ENCODE data around the gene PCSK7.
"Not testable (repeated sequence)": the region's sequence is repeated elsewhere in the genome, so short reads cannot be mapped to it uniquely, and the experiment has no call there.

Gene PCSK7

DNA sequence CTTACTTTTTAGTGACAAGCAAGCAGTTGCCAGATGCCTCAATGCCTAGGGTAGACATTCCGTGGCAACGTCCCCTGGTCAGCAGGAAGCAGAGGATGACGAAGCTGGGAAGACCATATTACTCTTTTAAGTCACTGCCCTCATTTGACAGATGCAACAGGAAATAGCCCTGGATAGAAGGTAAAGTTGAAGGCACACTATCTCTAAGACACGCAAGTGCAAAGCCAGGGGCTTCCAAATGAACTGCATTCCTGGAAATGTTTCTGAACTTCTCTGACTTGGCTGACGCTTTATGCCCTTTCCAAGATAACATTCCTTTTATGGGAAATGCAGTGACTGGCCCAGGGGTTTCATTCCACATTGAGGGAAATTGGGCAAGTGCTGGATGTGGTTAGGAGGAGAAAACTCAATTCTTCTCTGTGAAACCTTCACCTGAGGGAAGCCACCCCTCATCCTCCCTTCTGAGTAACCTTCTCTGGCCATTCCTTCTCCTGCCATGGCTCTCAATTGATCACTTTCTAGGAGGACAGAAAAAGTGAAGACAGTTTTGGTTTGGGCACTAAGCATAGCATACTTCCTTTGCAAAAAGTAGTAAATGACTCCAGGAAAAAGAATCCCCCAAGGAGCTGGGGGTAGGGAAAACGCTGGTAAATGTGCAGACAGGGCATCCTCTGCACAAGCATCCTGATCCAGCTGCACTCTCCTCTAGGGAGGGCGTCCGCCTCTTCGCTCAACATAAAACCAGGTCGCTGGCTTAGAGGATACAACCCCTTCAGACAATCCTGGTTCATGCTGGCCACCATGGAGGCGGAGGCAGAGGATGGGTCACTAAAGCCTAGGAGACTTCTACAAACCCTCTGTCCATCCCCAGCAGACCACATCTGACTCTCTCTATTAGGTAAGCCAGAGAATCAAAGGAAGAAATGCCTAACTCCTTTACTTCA lies 14.5 kb downstream of the PCSK7 start:
- no peak overlapping the region for H3K4me3 ChIP-seq
- H3K36me3 ChIP-seq (ENCODE audit: insufficient read depth, low read length): 0 out of 2 replicates have a peak, but pooled peaks cover 3% of the 10 kb centered on the region

DNA sequence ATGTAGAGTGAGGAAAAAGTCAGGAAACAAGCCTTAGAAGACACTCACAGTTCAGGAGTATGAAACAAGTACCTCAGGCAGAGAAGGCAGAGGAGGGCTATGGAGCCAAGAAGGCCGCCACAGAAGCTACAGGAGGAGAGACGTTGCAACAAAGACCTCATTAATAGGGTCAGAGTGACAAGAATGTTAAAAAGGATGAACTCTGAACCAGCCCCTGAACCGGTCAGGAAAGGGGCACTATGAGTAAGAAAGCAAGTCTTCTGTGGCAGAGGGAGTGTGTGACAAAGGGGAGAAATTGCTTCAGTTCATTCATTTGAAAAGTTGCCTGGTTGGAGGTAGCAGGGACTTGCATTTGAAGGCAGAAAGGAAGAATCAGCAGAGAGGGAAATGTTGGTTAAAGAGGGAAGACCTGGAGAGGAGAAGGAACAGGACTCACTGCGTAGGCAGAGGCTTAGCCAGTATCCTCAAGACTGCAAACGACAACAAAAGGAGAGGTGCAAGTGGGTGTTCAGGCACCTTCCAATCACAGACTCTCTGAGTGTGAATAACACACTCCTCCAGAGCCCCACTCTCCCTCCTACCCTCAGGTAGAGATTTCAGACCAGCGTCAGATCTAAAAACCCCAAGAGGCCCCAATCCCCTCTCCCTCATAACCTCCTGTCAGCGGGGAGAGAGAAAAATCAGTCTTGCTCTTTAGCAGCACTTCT lies 17.3 kb downstream of the PCSK7 start:
- H3K9me3 ChIP-seq (ENCODE audit: low read depth, low read length): no peaks in the 10 kb centered on the region
- DNase-seq (ENCODE audit: low read depth, low spot score): no peak
- no peak overlapping the region for H3K9ac ChIP-seq (ENCODE audit: insufficient read length)
- no peak for TF ChIP-seq POLR2AphosphoS5 (IDR thresholded peaks at IDR 0.05; ENCODE audit: borderline replicate concordance, low read depth, low read length)
- TF ChIP-seq EZH2 (IDR thresholded peaks at IDR 0.05): no peak
- TF ChIP-seq FOXP2 (optimal IDR thresholded peaks at IDR 0.05; ENCODE audit: control extremely low read depth, extremely low read length, insufficient read depth): no peak
- no peak overlapping the region for H3K4me3 ChIP-seq
- H3K27ac ChIP-seq: no peak overlapping the region
- 0 out of 2 replicates have a peak, but pooled peaks cover 3% of the 10 kb centered on the region for H3K36me3 ChIP-seq (ENCODE audit: insufficient read depth, low read length)

More for the DNA sequence above, 14.5 kb downstream of the PCSK7 start:
- TF ChIP-seq FOXP2 (optimal IDR thresholded peaks at IDR 0.05; ENCODE audit: control extremely low read depth, extremely low read length, insufficient read depth): no peak
- no peak for TF ChIP-seq EZH2 (IDR thresholded peaks at IDR 0.05)
- no peak for TF ChIP-seq POLR2AphosphoS5 (IDR thresholded peaks at IDR 0.05; ENCODE audit: borderline replicate concordance, low read depth, low read length)
- H3K9me3 ChIP-seq (ENCODE audit: low read depth, low read length): no peaks in the 10 kb centered on the region
- no peak overlapping the region for H3K9ac ChIP-seq (ENCODE audit: insufficient read length)
- no peak overlapping the region for H3K27ac ChIP-seq
- DNase-seq (ENCODE audit: low read depth, low spot score): no peak

DNA sequence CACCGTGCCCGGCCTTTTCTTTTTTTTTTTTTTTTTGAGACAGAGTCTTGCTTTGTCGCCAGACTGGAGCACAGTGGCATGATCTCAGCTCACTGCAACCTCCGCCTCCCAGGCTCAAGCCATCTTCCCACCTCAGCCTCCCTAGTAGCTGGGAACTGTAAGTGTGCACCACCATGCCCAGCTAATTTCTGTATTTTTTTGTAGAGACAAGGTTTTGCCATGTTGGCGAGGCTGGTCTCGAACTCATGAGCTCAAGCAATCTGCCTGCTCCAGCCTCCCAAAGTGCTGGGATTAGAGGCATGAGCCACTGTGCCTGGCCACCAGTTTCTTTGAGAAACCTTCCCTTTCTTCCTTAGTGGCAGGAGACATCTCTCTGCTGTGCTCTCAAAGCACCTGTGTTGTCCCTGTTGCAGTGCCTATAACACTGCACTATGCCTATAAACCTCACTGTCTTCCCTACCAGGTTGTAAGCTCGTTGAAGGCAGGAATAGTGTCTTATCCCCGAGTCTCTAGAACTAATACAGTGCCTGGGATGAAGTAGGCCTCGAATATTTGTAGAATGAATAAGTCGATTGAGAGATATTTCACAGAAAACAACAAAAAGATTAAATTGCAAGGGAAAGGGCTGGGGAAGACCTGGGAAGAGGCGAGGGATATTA lies 19.0 kb downstream of the PCSK7 start:
- Histone ChIP-seq H3K9ac (ENCODE audit: insufficient read length) (no peak overlapping the region), H3K9me3 (ENCODE audit: low read depth, low read length) (no peaks in the 10 kb centered on the region), H3K27ac (no peak overlapping the region), H3K4me3 (no peak overlapping the region), H3K36me3 (ENCODE audit: insufficient read depth, low read length) (no peaks in the 10 kb centered on the region)
- no peak for DNase-seq (ENCODE audit: low read depth, low spot score)
- no peak for TF ChIP-seq POLR2AphosphoS5 (IDR thresholded peaks at IDR 0.05; ENCODE audit: borderline replicate concordance, low read depth, low read length)
- no peak for TF ChIP-seq FOXP2 (optimal IDR thresholded peaks at IDR 0.05; ENCODE audit: control extremely low read depth, extremely low read length, insufficient read depth)
- no peak for TF ChIP-seq EZH2 (IDR thresholded peaks at IDR 0.05)

DNA sequence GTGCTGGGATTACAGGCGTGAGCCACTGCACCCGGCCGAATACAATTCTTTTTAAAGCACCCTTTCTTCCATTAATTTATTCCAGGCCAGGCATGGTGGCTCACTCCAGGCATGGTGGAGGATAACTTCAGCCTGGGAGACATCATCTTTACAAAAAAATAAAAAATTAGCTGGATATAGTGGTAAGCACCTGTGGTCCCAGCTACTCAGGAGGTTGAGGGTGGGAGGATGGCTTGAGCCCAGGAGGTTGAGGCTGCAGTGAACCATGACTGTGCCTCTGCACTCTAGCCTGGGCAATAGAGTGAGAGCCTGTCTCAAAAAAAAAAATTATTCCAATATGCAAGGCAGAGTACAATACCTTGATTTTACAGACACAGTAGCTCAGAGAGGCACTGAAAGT lies 21.3 kb downstream of the PCSK7 start:
- TF ChIP-seq EZH2 (IDR thresholded peaks at IDR 0.05) (no peak), FOXP2 (optimal IDR thresholded peaks at IDR 0.05; ENCODE audit: control extremely low read depth, extremely low read length, insufficient read depth) (no peak), POLR2AphosphoS5 (IDR thresholded peaks at IDR 0.05; ENCODE audit: borderline replicate concordance, low read depth, low read length) (no peak)
- H3K36me3 ChIP-seq (ENCODE audit: insufficient read depth, low read length): no peaks in the 10 kb centered on the region
- no peak overlapping the region for H3K4me3 ChIP-seq
- no peak for DNase-seq (ENCODE audit: low read depth, low spot score)
- no peaks in the 10 kb centered on the region for H3K9me3 ChIP-seq (ENCODE audit: low read depth, low read length)
- no peak overlapping the region for H3K27ac ChIP-seq
- no peak overlapping the region for H3K9ac ChIP-seq (ENCODE audit: insufficient read length)

DNA sequence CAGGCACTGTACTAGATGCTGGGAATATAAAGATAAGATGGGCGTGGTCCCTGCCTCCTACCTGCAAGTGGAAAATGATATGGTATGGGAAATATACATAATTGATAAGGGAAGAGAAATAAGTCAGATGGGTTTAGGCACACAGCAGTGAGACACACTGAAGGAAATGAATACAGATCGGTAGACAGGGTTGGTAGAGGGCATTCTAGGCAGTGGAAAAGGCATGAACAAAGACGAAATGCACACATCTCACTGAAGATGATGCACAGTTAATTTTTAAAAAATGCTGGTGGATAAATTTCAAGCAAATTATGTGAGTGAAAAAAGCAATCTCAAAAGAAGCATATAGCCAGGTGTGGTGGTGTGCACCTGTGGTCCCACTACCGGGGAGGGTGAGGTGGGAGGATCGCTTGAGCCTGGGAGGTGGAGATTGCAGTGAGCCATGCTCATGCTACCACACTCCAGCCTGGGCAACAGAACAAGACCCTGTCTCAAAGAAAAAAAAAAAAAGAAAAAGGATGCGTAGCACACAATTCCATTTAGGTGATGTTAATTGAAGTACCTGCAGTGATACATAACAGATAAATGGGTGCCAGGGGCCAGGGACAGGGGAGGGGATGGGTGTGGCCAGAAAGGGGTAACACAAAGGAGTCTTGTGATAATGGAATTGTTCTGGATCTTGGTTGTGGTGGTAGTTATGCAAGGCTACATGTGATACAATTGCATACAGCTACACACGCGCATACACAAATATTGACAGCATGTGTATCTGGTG lies 22.3 kb downstream of the PCSK7 start:
- H3K9me3 ChIP-seq (ENCODE audit: low read depth, low read length); H3K27ac ChIP-seq: not testable (repeated sequence)

DNA sequence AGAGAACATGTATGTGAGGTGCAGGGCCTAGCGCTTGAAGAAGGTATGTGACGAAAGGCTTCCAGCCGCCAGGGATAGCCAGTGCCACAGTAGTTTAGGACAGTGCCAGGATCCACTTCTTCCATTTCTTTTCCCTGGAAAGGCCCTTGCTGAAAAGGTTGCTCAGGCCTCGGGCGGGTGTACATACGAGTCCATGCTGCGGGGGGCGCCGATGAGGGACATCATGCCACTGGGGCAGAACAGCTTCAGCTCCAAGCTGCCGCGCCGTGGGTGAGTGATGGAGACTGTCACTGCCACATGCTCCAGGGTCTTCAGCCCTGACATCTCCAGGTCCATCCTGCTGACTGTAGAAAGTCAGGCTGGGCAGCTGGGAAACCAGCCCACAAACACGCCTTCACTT lies 23.2 kb downstream of the PCSK7 start:
- not testable (repeated sequence) for H3K9ac ChIP-seq (ENCODE audit: insufficient read length); H3K4me3 ChIP-seq; H3K27ac ChIP-seq; DNase-seq (ENCODE audit: low read depth, low spot score); H3K9me3 ChIP-seq (ENCODE audit: low read depth, low read length); H3K36me3 ChIP-seq (ENCODE audit: insufficient read depth, low read length)

More for the DNA sequence above, 22.3 kb downstream of the PCSK7 start:
- H3K4me3 ChIP-seq; H3K36me3 ChIP-seq (ENCODE audit: insufficient read depth, low read length); H3K9ac ChIP-seq (ENCODE audit: insufficient read length); DNase-seq (ENCODE audit: low read depth, low spot score): not testable (repeated sequence)

DNA sequence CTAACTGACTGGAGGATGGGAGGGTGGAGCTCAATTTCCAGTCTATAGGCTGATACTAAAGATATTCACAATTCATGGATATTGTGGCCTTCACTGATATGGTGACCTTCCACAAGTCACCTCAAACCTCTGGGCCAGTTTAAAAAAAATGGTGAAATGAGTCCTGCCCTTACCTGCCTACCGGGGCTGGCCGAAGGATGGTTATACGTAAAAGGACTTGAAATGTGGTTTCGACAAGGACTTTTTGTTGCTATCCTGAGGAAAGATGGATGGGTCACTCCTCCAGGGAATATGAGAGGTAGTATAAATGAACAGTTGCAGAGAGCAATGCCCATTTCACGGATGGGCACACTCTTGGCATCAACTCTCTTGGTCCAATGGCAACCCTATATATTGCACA lies 24.4 kb downstream of the PCSK7 start:
- not testable (repeated sequence) for H3K9me3 ChIP-seq (ENCODE audit: low read depth, low read length); H3K27ac ChIP-seq; H3K36me3 ChIP-seq (ENCODE audit: insufficient read depth, low read length); H3K9ac ChIP-seq (ENCODE audit: insufficient read length); H3K4me3 ChIP-seq; DNase-seq (ENCODE audit: low read depth, low spot score)

DNA sequence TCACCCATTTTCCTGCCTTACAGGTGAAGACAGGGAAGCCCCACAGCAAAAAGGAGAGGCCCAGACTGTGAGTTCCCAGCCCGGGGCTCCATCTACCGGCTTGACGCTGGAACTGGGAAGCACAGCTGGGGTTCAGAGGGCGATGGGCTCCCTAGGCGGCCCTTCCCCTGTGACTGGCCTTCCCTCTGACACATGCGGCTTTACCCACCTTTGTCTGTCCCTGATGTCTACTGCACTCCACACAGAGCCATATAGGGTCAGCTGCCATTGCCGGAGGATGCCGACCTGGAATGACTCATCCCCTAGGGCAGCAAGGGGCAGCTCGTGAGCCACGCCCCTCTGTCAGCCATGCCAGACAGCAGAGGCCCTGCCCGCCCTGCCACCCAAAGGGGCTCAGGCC lies 25.0 kb downstream of the PCSK7 start:
- not testable (repeated sequence) for H3K36me3 ChIP-seq (ENCODE audit: insufficient read depth, low read length); DNase-seq (ENCODE audit: low read depth, low spot score); H3K9me3 ChIP-seq (ENCODE audit: low read depth, low read length); H3K9ac ChIP-seq (ENCODE audit: insufficient read length); H3K27ac ChIP-seq; H3K4me3 ChIP-seq

DNA sequence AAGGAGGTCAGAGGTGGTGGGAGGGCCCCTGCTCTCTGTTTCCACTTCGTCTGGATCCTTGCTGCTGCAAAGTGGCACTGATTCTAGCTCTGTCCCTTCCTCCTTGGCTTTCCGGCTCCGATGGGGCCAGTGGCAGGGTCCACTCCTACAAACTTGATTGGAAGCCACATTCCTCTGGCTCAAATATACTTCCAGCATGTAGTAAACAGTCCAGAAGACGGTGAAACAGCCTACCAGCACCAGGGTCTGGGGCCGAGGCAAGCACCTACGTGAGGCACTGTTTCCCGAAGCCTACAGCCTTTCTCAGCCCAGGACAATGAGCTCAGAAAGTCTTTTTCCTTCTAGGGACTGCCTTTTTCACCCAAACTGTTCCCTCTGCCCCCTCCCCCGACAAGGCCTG lies 25.8 kb downstream of the PCSK7 start:
- not testable (repeated sequence) for H3K9me3 ChIP-seq (ENCODE audit: low read depth, low read length); H3K36me3 ChIP-seq (ENCODE audit: insufficient read depth, low read length); H3K9ac ChIP-seq (ENCODE audit: insufficient read length); H3K4me3 ChIP-seq; H3K27ac ChIP-seq; DNase-seq (ENCODE audit: low read depth, low spot score)
